ENCODE results near the gene PHC2.

Gene PHC2

DNA sequence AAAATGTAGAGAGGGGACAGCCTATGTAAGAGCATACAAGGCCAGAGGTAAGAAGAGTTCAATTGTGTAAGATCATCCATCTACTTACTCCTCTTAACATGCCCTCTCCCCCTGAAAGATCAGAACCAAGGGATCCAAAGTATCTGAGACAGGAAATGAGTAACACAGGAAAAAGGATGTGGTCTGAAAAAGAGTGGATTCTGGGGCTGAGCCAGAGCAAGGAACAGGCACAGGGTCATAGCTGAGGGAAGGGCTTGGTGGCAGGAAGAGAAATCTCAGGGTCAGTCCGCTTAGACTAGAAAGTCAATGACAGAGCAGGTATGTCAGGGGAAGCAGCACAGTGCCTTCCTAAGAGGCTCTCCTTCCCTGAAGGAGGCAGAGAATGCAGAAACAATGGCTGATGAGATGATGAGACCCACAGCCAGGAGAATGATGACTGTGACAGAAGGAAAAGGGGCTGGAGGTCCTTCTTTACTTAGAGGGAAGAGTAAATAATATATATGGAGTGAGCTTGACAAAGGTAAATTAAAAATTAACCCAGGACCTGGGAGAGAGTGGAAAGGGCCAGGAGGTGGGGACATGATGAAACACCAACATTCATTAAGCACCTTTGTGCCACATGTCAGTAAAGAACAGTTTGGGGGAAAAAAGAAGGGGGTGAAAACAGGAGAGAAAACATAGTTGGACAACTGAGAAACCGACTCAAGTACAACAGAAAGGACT, 83.8 kb downstream of the PHC2 start:
- no peak for DNase-seq

GRCh38 chr1:33346533-33346926, 84.4 kb downstream of the PHC2 start:
- no peak for DNase-seq

DNA sequence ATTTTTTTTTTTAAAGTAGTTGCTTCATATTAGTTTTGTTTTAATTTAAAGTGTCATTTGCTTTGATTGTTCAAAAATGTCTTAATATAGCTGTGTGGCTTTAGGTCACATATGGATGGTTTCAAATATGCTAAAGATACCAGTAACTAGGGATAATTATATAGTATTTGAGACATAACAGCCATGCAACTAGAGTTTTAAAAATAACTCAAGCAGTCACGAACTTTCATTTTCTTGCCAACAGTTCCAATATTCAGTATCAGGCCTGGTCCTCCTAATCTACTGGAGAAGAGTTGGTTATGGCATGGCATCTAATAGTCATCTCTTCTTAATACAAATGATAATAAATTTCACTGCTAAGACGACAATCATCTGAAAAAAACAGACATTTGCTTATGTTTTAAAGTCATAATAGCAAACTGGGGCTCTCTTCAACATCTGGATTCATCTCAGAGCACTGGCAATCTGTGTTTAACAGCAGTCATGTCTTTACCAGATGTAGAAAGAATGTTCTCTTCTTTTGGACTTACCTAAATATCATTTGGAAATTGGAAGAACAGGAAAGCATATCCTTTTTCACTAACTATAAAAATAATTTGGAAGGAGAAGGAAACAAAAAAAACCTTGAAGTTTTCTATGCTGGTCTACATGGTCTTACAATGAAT, 85.9 kb downstream of the PHC2 start:
- DNase-seq = no peak

DNA sequence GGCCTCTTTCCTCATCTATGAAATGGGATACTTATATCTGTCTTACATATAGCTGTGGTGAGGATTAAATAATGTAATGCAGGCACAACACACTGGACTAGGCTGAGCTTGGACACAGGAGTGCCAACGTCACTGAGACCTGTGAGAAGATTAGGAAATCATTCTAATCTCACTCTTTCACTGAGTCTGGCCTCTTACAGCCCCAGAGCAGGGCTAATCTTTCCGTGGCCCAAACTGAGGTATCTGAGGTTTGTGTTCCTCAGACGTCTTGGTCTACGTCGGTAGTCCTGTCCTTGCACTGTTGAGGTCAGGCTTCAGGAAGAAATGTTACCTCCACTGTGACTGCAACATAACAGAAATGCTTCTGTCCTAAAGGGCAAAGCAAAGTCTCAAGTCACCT, 87.4 kb downstream of the PHC2 start:
- no peak for DNase-seq

DNA sequence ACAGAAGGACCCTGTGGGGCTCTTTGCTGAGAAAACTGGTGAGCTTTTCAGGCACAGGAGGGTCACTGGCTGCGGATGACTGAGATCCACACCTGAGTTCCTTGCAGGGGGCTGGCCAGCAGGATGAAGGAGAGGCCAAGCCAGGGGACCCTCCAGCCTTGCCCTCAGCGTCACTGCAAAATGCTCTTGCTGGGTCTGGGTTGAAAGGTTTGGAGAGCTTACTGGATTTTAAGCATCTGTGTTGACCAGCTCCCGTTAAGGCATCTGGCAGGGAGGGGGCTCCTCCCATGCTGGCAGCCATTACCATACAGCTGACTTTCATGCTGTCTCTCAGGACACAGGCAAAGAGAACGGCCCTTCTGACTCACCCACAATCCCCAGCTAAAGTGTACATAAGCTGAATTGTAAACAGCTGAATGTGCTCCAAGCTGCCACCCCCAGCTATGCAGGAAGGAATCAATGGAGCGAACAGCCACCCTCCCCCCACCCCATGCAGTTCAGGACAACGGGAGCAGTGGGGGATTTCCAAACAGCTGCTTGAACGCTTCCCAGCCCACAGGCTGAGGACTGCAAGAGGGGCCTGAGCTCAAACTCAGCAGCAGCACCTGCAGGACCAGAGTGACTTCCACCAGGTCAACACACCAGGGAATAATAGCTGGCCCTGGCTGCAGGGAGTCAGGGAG, 88.7 kb downstream of the PHC2 start:
- no peak for DNase-seq

DNA sequence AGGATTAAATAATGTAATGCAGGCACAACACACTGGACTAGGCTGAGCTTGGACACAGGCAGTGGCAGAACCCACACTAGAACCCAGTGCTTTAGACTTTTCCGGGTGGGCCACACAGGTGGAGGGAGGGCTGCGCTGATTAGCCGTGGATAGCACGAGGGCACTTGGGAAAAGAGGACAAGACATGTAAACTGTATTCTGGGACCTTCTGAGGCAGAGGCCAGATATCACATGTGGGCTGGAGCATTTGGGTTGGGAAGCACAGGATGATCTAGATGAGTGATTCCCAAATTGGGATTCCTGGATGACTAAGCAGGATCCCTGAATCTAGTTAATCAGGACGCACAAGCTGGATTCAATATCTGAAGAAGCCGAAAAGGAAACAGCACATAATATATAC, 89.7 kb downstream of the PHC2 start:
- DNase-seq = no peak

DNA sequence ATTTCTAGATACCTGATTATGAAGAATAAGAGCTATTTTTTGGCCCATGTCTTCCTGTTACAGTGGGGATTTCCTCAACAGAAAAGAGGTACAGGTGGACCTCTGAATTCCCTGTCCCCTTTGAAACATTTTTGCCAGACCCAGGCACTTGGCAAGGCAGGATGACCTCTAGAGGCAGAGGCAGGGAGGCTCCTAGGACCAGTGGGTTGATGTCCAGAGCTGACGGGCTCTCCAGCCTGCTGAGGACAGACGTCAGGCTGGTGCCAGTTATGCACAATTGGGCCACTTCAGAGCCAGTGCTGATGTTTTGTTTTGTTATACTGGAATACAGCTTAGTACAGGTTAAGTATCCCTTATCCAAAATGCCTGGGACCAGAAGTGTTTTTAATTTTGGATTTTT, 91.5 kb downstream of the PHC2 start:
- DNase-seq = no peak

GRCh38 chr1:33338440-33339211, 92.3 kb downstream of the PHC2 start:
- no peak for DNase-seq

DNA sequence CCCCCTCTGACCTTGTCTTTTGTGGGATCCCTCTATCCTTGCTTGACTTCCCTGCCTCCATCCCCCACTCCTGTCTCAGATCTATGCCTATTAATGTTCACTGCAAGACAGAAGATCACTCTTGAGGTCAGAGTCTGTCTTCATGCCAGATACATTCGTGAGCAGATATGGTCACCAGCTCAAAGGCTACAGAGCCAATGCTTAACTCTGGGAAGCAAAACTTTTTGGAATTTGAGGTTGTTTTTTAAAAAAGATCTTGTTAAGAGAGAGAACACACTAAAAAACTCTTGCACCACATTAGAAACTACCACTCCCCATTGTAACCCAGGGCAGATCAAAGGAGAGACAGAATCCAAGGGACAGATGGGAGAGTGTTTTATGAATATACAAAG, 92.9 kb downstream of the PHC2 start:
- no peak for DNase-seq

- DNase-seq = no peak
These were observed 93.5 kb downstream of the PHC2 start for GRCh38 chr1:33337441-33337840.

DNA sequence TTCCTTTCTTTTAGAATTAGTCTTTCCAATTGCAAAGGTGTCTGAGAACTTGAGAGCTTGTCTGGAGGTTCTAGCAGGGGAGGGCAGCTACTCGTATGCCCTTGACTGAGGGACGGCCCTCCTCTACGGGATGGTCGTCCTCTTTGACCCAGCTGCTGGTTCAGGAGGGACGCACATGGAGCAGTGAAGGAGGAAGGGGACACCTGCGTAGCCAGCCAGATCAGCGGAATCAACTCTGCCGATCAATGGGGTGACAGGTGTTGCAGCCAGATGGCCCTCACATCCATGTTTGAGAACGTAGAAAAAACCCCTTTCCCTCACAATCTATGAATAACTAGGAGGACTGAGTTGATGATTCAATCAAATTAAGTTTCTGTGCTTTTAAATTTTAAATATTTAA, 94.3 kb downstream of the PHC2 start:
- DNase-seq = no peak

GRCh38 chr1:33335020-33335419, 95.9 kb downstream of the PHC2 start:
- no peak for DNase-seq

DNA sequence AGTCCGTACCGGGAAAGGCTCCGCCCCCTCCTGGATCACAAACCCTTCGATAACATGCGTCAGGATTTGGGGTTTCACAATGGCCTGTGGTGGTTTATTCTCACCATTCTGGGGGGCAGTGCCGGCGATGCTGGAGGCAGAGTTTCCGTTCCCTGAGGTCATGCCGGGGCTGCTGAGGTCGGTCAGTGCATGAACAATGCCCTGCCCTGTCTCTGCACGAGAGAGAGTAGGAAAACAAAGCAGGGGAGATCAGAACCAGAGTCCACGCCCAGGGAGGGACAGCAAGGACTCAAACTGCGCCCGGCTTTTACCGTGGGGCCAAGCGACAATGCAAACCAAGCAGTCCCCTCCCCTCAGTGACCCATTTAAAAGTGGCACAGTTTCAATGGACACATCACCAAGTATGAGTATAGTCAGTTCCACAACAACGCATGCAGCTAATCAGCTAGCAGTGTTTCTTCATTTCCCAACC, 96.8 kb downstream of the PHC2 start:
- no peak for DNase-seq

- no peak for DNase-seq
These were observed 98.0 kb downstream of the PHC2 start for GRCh38 chr1:33332881-33333280.

GRCh38 chr1:33332357-33332789, 98.5 kb downstream of the PHC2 start:
- no peak for DNase-seq

DNA sequence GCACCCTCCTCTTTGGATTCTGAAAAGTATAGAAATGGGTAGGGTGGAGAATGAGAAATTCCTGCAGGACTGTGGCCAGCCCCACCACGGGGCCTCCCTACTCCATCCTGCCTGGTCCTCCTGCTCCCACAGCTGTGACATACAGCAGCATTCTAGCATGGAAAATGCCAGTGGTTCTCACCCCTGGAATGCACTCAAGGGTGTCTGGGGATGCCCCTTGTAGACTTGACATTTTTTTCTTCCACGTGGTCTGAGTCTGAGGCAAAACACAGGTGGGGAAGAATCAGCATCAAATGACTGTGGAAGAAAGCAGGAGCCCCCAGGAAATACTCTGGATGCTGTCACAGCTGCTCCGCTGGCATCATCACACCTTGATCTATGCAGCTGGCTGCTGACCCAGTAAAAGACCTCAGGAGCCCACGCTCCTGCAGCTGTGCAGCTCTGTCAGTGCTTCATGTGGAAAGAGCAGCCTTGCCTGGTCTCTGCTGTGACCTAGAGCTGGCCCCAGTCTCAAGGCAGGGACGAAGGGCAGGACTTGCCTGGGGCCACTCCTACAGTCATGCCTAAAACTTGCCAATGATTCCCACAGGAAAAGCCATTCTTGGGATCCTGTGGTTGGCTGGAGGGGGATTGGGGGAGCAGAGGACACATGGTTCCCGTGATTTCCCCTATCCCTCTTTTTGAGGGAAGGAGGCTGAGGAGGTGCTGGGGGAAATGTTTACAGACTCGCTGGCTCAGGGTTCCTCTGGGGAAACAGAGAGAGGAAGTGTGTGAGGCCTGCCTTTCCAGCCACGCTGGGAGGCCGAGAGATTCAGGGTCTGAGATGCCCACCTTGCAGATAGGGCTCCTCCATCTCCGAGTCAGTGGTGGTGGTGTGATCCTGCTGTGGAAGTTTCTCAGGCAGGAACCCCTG, 99.2 kb downstream of the PHC2 start:
- DNase-seq = no peak

- DNase-seq = no peak
These were observed 100.0 kb downstream of the PHC2 start for GRCh38 chr1:33330906-33331305.

DNA sequence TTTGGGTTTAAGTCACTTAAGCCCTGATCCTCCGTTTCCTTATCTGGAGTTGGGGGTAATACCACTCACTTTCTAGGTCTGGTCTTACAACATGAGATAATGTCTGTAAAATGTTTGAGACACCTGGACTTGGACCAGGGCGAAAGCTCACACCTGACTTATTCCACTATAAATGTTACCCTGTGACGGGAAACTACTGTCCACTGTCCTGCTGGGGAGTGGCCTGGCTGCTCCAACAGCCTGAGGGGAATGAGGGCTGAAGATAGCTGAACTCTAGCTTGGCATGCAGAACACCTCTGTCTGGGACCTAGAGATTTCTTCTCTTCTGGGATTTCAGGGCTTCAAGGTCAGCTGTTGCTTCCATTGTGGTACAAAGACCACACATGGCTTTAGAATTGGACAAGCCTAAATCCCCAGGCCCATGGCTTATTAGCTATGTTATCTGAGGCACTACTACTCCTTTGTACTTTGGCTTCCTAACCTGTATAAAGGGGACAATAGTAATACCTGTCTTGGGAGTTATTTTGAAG, 100.5 kb downstream of the PHC2 start:
- no peak for DNase-seq

DNA sequence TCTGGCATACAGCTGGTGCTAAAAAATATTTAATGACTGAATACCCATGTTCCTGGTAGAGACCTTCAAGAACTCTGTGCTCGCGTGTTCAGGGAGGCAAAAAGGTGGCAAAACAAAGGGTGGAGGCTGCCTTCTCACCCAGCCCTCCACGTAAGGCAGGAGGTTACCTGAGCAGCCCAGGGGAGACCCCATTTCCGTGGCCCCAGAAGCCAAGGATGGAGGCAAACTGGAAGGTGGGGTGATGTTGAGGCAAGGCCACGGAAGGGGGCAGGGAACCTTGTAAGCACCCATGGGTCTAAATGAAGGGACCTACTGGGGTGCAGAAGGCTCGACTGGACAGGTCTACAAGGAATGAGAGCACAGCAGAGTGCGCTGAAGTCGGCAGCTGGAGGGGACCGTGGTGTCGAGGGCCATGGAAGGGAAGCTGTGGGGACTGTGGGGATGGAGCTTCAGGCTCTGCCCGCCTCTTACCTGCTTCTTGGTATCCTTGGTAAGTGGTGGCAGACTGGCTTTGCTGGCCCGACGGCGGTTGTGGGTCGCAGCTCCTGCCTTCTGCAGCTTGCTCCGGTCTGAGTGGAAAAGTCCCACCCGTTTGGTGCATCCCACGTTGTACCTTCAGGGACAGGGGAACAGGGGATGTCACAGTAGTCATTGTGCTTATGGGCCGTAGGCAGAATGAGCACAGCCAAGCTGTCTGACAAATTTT, 101.1 kb downstream of the PHC2 start:
- DNase-seq = no peak

- DNase-seq = no peak
These were observed 102.1 kb downstream of the PHC2 start for GRCh38 chr1:33328817-33329216.
